C1 segment of cervical spinal cord (tissue), 14 donors: Measurements from ENCODE around the gene NAT14.
"Not testable (repeated sequence)": the region's sequence is repeated elsewhere in the genome, so short reads cannot be mapped to it uniquely, and the experiment has no call there.

Source experiments
- DNase-seq, 14 donors: peaks; one replicate each; lab custom pipeline; 2025; lab: John Stamatoyannopoulos, UW

Gene NAT14

GRCh38 chr19:55500368-55500952 lies 15.5 kb downstream of the NAT14 start:
- DNase-seq, result no peak

DNA sequence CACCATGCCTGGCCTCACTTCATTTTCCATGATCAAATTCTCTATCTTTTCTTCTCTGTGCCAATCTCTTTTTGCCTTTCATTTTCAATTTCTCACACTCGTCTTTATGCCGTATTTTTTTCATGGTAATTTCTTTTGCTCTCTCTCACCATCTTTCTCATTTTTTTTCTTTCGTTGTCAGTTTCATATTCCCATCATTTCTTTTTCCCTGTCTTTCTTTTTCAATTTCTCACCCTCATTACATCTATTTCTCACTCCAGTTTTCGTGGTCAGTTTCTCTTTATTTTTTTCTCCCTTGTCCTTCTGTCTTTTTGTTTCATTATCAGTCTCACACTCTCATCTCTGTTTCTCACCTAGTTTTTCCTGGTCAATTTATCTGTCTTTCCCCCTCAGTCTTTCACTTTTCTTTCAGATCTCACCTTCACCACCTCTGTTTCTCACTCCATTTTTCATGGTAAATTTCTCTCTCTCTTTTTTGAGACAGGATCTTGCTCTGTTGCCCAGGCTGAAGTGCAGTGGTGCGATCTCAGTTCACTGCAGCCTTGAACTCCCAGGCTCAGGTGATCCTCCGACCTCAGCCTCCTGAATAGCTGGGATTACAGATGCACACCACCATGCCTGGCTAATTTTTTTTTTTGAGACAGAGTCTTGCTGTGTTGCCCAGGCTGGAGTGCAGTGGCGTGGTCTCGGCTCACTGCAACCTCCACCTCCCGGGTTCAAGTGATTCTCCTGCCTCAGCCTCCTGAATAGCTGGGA lies 17.4 kb downstream of the NAT14 start:
- DNase-seq, result no peak

GRCh38 chr19:55503157-55503501 lies 18.1 kb downstream of the NAT14 start:
- no peak for DNase-seq

DNA sequence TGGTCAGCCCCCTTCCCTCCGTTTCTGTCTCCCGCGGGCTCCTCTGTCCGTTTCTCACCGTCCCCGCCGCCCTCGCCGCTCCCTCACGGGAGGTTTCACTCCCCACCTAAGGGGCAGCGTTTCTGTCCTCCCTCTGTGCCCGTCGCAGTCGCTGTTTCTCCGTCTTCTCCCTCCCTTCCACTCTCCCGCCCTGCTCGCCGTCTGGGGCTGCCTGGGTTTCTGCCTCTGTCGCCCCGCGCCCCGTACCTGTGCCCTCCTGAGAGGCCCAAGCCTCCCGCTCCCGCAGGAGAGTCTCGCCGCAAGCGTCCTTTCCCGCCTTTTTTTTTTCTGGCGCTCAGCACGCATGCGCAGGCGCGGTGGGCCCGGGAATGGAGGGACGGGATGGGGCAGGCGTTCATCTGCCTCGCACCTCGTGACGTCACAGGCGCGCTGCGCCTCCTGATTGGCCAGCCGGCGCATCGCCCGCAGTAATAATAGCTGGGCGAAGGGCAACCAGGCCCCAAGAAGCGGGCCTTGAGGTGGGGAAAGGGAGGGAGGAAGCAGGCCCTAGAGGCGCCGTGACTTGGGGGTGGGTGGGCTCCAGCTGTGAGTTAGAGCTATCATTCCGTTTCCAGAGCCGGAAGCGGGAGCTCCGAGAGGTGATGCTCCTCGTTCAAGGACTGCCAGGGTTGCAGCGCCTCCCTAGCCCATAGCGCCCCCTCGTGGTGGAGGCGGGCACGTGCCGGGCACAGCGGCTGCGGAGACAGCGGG lies 18.7 kb downstream of the NAT14 start:
- peak; percentile 71 to 99 (median 95) for DNase-seq

GRCh38 chr19:55504252-55504603 lies 19.2 kb downstream of the NAT14 start:
- DNase-seq, result no peak

- DNase-seq, result no peak
Measured at GRCh38 chr19:55504981-55505380, 20.0 kb downstream of the NAT14 start.

- DNase-seq, result no peak
Measured at GRCh38 chr19:55508120-55508519, 23.1 kb downstream of the NAT14 start.

DNA sequence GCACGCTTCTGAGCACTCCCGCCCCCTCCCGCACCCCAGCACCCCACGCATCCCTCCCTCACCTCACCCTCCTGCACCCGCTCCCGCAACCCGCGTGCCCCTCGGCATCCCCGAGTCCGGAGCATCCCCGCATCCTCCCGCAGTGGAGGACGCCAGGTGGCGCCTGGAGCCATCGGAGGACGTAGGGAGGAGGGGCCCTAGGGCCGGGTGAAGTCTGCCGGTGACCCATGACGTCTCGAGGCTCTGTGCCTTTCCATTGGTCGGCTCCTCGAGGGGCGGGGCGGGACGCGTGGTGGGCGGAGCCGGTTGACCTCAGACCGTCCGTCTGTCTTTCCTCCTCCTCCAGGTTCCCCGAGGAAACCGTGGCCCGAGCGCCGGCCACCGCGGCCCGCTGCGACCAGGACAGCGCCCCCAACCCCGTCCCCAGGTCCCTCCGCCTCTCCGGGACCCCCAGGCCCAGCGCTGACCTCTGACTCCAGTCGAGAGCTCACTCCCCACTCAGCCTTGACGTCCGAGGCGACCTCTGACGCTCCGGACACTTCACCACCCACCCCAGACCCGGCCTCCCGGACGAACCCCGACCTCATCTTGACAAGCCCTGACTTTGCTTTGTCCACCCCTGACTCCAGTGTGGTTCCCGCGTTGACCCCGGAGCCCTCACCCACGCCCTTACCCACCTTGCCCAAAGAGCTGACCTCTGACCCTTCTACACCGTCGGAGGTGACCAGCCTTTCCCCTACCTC lies 32.1 kb downstream of the NAT14 start:
- peak; percentile 36 to 91 (median 85) for DNase-seq

DNA sequence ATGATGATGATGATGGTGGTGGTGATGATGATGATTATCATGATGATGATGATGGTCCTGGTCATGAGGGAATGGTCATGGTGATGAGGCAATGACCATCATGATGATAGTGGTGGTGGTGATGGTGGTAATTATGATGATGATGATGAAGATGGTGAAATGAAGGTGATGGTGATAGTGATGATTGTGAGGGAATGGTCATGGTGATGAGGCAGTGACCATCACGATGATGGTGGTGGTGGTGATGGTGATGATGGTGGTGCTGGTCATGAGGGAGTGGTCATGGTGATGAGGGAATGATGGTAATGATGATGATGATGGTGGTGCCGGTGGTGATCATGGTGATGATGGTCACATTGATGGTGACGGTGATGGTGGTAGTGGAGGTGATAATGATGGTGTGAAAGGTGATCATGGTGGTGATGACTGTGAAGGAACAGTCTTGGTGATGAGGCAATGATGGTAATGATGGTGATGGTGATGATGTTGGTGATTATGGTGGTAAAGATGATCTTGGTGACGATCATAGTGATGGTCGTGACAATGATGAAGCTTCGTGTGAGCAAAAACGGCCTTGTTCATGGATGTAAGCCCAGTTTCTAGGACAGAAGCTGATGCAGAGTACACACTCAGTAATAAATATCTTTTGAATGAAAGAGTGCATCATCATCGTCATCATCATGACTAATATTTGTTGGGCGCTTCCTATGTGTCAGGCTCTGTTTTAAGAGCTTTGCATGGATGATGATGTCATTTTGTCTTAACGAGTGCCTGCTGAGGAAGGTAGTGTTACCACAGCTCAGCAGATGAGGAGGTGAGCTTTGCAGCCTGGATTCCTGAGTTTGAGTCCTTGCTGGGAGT lies 34.7 kb downstream of the NAT14 start:
- DNase-seq, result no peak

- DNase-seq, result no peak
Measured at GRCh38 chr19:55520691-55521292, 35.8 kb downstream of the NAT14 start.

GRCh38 chr19:55525289-55526101 lies 40.5 kb downstream of the NAT14 start:
- DNase-seq, result no peak

GRCh38 chr19:55526216-55527196 lies 41.5 kb downstream of the NAT14 start:
- peak in 2 of 14 donors; percentile 4 to 50 for DNase-seq

GRCh38 chr19:55527197-55528029 lies 42.4 kb downstream of the NAT14 start:
- DNase-seq, result no peak

DNA sequence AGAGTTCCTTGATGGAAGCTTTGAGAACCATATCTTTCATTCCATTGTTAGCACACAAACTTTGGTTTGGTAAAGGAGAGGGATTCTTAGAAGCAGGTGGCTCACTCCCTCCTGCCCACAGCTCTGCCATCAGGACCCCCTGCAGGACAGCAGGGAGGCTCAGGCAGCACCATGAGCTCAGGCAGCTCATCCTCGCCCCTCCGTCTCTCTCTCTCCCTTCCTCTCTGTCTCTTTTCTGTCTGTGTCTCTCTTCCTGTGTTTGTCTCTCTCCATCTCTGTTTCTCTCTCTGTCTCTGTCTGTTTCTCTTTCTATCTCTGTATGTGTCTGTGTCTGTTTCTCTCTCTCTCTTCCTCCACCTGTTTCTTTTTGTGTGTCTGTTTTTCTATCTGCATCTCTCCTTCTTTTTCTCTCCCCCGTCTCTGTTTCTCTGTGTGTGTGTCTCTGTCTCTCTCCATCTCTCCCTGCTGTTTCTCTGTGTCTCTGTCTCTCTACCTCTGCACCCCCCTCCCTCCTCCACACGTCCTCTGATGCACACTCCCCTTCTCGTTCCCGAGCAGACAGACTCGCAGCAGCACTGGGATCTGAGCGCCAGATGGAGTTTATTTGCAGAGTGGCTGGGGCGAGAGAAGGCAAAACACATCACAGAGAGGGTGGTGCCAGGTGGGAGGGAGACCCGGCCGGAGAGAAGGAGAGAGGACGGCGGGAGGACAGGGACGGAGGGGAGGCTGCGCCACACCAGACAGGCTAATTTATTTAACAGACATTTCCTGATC lies 43.2 kb downstream of the NAT14 start:
- peak in 2 of 14 donors; percentile 9 to 94 for DNase-seq

GRCh38 chr19:55529636-55530234 lies 44.7 kb downstream of the NAT14 start:
- no peak for DNase-seq

DNA sequence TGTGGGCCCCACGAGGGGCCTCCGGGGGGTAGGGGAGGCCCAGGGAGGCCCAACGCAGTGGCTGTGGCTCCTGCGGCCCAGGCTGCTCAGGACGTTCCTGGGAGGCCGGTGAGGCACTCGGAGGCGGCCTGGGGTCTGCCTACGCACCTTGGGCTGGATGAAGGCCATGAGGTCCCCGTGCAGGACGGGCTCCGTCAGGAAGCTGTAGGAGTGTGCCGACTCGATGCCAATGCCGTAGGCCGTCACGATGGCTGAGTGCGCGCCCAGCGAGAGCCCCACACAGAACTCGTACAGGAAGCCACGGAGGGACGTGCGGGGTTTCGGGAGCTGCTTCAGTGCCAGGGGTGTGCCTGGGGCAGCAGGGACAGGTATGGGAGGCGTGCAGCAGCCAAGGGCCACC lies 46.0 kb downstream of the NAT14 start:
- no peak for DNase-seq

GRCh38 chr19:55534280-55534679 lies 49.3 kb downstream of the NAT14 start:
- DNase-seq, result not testable (repeated sequence)
